Choroid plexus epithelial cell (primary cell): Measurements from ENCODE around the gene TAF3.

Experiments used
- DNase-seq: peaks from one replicate; pipeline ENCODE4 v3.0.0-alpha.2; 2010; ENCODE audit warnings: low read depth
- H3K4me3 ChIP-seq: 2 replicates; pipeline ENCODE4 v1.5.1; 2011; ENCODE audit warnings: low read depth, mild to moderate bottlenecking, control low read depth, low read length, moderate library complexity
- CTCF ChIP-seq: conservative IDR thresholded peaks from 2 replicates; pipeline ENCODE4 v1.5.1; 2011; ENCODE audit warnings: low read depth, mild to moderate bottlenecking, control low read depth, inconsistent platforms, low read length, moderate library complexity

The TAF3 gene

GRCh38 chr10:7960108-7960507 lies 141.8 kb downstream of the TAF3 start:
- no peak for TF ChIP-seq CTCF
- no peak overlapping the region for H3K4me3 ChIP-seq
- DNase-seq: no peak

GRCh38 chr10:7962592-7962991 lies 144.3 kb downstream of the TAF3 start:
- no peak for DNase-seq
- no peak overlapping the region for H3K4me3 ChIP-seq
- no peak for TF ChIP-seq CTCF

- no peak for TF ChIP-seq CTCF
- DNase-seq: no peak
- no peak overlapping the region for H3K4me3 ChIP-seq
Observed at GRCh38 chr10:7965457-7965856, 147.2 kb downstream of the TAF3 start.

GRCh38 chr10:7967035-7967434 lies 148.7 kb downstream of the TAF3 start:
- DNase-seq: no peak
- H3K4me3 ChIP-seq: no peak overlapping the region

GRCh38 chr10:7968510-7969112 lies 150.3 kb downstream of the TAF3 start:
- H3K4me3 ChIP-seq: no peak overlapping the region
- no peak for DNase-seq
- TF ChIP-seq CTCF: no peak

More at GRCh38 chr10:7967035-7967434, 148.7 kb downstream of the TAF3 start:
- no peak for TF ChIP-seq CTCF

GRCh38 chr10:7969623-7970022 lies 151.3 kb downstream of the TAF3 start:
- TF ChIP-seq CTCF: no peak
- no peak overlapping the region for H3K4me3 ChIP-seq
- DNase-seq: no peak

GRCh38 chr10:7971949-7972348 lies 153.6 kb downstream of the TAF3 start:
- no peak for DNase-seq
- no peak for TF ChIP-seq CTCF
- no peak overlapping the region for H3K4me3 ChIP-seq
